ENCODE measurements around the gene PTPRN2.
A peak's percentile ranks its signal among the peaks of the same experiment; 100 is the strongest.

Gene PTPRN2

DNA sequence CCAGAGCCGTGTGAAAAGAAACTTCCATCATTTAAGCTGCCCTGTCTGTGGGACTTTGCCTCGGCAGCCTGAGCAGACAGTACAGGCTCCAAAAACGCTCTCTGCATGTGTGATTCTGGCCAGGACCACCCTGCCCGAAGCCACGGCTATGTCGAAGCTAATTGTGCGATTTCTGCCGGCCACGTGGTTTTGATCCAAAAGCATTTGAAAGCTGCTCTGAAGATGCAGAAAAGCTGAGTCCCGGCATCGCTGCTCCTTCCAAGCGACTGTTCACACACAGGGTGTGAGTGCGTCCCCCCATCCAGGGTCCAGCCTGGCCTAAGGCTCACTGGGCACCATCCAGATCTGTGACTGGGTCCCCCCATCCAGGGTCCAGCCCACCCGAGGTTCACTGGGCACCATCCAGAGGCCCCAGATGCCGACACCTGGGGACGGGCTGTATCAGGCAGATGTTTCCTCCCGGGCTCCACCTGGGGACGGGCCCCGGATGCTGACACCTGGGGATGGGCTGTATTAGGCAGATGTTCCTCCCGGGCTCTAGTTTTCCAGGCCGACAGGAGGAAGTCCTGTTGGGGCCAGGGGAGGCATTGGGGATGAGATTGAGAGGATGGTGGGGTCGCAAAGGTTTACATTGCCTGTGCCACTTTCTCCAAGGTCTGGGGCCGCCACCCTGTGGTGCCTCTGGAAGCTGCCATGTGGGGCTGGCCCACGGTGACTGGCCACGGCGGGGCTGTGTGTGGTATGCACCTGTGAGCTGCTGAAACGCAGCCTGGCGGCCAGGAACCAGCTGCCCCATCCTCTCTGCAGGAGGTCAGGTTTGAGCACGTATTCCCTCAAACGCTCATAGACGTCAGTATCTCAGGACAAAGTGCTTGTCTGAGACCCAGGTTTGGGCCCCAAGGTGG lies 723.5 kb downstream of the PTPRN2 start:
- no peak for DNase-seq

DNA sequence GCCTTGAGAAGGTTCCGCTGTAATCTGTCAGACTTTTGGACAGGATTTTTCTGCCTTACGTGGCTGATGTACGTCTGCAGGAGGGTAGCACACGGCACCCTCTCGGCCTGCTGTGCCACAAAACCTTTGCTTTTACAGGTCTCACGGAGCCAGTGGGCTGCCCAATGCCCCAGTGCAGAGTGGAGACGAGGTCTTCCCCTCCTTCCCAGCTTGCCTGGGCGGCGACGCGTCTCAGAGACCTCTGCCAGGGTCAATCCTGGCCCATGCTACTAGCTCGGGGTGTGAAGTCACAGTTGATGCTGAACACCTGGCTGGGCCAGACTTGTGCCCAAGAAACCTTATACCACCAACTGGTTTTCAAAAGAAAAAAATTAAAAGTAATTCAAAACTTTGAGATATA lies 724.4 kb downstream of the PTPRN2 start:
- DNase-seq, result no peak

DNA sequence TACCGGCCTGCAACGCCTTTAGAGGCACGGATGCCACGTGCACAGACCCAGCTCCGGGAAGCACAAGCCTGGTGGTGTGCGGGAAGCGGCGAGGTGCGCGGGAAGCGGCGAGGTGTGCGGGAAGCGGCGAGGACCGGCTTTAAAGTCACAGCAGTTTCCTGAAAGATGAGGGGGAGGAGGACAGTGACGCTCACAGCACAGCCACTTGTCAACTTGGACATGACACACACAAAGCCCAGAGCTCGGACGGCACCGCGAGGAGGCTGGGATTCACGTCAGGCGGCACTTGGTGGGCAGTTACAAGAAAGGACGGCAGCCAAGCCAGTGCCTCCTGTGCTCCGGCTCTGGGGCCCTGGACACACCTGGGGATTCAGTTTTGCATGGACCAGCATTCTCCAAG lies 724.9 kb downstream of the PTPRN2 start:
- no peak for DNase-seq

DNA sequence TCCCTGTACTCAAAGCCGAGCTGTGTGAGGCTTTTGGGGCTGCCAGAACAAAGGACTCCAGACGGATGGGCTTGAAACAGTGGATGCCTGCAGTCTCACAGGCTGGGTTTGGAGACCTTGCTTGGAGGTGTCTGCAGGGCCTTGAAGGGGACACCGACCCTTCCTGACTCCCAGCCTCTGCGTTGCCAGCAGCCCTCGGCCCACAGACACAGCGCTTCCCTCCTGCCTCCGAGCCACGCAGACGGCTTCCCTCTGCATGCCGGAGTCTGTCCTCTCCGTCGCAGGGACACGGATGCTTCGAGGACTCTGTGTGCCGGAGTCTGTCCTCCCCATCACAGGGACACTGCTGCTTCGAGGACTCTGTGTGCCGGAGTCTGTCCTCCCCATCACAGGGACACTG lies 726.1 kb downstream of the PTPRN2 start:
- DNase-seq, result no peak

DNA sequence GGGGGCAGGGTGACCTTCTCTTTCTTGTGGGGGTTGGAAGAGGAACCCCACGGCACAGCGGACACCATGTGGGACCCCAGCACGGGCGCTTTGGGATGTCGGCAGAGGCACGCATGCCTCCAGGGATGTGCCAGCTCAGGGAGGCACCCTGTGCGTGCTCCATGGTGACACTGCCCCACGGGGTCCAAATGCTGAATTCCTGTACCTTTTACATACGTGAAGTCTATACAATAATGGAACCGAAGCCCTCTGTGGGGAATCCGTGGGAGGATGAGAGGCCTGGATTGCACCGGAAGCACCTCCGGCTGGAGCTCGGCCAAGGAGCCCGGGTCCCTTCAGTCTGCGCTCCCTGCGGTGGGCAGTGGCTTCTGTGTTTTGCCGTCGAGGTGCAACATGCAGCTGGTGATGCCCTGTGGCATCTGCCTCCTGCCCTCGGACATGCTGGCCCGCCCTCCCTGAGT lies 726.6 kb downstream of the PTPRN2 start:
- DNase-seq, result no peak

DNA sequence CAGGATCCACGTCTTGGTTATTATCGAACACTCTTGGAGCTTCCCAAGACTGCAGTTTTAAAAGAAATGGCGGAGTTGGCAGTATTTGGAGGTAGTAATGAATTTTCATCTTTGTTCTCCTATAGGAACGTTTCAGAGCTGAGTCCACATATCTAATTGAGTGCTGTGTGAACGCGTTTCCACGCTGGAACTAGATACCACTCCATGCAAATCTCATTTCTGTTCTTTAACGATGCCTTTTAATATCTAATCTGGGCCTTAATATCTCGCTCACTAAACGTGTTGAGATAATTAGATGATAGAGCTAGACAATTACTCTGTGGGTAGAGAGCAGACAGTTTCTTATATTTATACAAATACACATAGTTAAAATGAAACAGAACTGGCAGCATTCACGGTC lies 727.2 kb downstream of the PTPRN2 start:
- DNase-seq, result no peak

DNA sequence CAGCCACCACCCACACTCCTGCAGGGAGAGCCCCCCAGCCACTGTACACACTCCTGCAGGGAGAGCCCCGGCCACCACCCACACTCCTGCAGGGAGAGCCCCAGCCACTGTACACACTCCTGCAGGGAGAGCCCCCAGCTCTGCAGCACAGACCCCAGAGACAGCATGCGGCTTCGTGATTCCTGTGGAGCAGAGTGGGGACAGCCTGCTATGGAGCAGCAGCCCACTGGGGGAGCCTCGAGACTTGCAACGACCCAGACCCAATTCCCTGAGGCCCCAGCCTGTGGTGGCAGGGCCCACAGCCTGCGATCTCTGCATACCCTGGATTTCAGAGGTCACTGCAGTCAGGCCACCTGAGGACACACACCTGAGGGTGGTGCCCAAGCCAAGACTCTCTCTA lies 727.7 kb downstream of the PTPRN2 start:
- no peak for DNase-seq

DNA sequence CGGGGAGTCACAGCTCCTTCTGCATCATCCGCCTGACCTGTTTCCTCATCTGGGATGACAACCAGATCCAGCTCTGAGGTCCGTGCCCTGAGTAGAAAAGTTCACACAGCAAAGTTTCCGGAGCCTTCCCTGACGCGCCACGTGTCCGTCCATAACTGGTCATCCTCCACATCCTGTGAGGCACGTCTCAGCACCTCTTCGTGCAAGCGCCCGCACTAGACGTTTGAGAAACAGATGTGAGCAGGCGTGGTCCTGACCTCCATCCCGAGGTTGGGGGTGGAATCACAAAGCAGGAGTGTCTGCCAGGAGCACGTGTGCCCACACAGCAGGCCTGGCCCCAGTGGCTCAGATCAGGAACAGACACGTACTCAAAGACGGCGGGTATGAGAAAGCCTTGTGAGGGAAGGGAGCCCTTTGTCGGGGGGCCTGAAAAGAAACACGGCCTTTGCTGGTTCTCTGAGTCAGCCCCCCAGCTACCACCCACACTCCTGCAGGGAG lies 730.0 kb downstream of the PTPRN2 start:
- no peak for DNase-seq

DNA sequence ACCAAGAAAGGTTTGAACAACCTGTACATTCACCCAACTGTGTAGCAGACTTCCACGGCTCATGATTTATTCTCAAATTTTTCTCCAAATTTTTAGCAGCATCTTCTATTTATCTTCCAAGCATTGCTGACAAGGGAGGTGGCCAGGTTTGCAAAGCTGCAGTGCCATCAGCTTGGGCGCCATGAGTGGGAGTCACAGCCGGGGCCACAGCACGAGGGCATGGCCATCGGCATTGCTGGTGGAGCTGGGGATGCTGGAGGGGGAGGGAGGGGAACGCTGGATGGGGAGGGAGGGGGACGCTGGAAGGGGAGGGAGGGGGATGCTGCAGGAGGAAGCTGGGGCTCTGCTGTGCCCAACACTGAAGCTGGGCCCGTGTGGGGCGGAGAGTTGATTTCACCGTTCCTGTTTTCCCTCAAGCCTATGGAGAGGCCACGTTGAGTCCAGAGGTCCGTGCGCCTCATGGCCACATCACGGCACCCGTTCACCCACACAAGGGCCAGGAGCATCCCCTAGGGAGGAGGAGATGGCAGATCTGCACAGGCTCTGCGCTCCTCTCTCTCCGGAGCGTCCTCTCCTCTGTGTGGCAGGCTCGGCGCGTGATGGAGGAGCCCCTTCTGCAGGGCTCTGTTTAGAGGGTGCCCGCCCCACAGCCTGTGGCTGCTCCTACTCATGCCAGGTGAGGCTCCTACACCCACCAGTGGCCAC lies 730.6 kb downstream of the PTPRN2 start:
- DNase-seq, result no peak

DNA sequence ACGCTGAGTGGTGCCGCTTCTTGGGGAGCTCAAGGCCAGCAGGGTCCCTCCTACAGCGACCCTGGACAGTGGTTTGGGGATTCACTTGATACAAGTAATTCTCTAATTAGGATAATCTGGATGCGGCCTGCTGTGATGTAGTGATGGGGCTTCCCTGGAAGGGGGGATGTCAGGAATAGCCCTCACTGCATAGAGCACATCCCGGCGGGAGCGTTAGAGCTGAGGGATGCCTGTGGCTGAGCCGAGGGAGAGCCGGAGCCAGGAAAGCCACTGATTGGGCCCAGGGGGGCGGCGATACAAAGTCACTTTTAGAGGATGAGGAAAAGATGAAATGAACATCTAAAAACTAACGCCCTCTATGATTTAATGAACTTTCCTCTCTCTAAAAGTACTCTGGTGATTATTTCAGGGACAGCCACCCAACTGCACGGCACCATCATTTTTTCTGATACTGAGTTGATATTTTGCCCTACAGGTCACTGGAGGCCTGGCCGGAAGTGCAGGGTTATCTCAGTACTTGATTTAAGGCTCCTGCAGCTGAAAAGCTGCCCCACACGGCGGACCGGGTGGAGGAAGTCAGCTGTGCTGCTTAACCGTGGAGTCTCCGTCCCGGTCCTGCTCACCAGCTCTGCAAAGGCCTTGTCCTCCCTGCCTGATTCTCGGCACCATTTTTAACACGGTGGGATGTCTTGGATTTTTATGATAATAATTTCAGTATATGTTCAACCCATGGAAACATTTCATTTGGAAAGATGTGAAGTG lies 732.0 kb downstream of the PTPRN2 start:
- DNase-seq, result no peak

DNA sequence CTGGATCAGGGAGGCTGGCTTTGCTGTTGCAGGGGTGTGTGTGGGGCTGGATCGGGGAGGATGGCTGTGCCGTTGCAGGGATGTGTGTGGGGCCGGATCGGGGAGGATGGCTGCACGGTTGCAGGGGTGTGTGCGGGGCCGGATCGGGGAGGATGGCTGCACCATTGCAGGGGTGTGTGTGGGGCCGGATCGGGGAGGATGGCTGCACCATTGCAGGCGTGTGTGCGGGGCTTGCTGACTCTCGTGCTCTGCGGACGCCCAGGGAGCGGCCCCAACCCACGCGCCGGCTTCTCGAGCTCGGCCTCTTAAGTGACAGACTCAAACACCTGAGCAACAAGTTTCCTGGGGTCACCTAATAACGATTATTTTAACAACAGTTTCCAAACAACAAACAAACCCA lies 732.6 kb downstream of the PTPRN2 start:
- DNase-seq, result no peak

DNA sequence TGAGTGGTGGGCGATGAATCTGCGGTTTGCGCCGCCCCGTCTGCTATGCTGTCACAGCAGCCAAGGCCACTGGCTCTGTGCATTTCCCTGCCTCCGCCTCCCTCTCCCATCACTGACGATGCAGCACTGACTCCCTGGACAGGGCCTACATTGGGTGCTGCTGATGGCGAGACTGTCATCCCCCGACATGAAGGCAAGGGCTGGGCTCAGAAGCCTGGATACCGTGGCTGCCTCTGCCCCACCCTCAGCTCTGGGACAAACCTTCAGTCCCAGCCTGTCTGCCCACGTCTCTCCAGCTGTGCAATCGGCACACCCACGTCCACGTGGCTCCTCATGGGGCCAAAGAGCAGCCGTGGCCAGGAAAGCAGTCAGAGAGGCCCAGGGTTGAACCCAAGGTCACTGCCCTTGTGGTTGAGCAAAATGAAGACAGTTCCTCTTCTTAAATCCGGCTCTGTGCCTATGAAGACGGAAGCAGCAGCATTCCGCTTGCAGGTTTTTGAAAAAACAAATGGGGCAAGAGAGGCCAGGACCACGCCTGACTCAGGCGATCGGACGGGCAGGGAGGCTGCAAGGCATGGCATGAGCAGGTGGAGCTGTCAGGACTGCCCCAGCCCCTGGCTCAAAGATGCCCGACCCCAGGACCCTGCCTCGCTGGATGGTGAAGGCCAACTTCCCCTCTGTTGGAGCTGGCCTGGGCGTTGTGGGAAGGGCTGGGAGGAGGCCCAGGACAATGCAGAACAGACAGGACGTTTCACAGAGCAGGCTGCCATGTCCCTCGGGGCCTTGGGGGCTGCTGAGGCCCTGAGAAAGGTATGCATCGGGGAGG lies 733.3 kb downstream of the PTPRN2 start:
- no peak for DNase-seq

DNA sequence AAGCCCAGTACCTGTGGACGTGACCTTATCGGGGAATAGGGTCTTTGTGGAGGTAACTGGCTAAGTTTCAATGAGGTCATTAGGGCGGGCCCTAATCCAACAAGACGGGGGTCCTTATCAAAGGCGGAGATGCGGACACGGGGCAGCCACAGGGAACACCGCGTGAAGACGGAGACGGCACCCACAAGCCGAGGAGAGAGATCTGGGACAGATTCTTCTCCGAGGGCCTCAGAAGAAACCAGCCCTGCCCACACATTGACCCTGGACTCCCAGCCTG lies 733.9 kb downstream of the PTPRN2 start:
- DNase-seq, result no peak

DNA sequence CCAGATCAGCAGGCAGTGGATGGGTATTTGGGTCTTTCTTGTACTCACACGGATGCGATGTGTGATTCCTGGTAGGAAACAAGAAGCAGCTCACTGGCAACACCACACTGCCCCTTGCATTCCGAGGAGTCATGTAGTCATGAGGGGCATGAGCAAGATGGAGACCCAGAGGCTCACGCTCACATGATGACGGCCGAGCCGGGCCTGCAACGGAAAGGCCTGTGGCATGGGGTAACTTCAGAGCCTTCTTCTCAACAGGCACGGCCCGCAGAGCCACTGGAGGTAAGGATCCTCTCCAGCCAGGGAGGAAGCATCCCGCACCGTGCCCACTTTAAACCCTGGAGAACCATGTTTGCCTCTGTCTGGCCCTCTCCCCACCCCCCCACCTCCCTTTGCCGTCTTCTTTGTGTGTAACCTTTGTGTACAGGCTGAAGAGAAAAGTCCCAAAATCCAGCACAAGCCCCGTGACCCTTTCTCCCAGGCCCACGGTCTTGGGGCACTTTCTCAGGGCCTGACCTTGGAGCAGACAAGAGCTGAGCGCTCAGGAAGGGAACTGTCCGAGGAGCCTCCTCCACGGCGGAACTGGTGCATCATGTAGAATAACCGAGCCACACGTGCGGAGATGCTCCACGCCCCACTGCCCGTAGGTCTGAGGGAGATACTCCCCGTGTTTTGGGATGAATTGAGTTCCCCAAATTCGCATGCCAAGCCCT lies 734.4 kb downstream of the PTPRN2 start:
- no peak for DNase-seq

DNA sequence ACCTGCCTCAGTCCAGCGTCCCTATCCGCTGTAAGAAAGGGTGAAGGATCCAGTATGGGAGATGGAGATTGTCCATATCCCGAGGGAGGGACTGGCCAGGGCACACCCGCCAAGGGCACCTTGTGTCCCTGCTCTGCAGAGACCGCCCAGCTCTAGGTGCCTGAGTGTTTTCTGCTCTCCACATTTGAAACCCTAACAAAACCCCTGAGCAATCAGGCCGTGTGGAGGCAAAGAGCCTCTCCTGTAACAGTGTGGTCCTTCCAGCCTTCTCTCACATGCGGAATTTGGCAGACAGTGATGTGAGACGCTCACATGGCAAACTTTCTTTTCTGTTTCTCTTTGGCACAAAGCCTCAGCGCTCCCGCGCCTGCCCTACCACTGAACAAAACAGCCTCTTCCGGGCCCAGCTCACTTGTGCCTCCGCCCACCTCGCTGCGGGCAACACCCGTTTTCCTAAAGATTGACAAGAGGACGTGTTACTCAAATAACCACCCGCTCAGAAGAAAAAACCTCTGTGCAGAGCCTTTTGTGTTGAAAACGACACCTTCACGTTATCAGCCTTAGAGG lies 736.0 kb downstream of the PTPRN2 start:
- peak; percentile 78 for DNase-seq

DNA sequence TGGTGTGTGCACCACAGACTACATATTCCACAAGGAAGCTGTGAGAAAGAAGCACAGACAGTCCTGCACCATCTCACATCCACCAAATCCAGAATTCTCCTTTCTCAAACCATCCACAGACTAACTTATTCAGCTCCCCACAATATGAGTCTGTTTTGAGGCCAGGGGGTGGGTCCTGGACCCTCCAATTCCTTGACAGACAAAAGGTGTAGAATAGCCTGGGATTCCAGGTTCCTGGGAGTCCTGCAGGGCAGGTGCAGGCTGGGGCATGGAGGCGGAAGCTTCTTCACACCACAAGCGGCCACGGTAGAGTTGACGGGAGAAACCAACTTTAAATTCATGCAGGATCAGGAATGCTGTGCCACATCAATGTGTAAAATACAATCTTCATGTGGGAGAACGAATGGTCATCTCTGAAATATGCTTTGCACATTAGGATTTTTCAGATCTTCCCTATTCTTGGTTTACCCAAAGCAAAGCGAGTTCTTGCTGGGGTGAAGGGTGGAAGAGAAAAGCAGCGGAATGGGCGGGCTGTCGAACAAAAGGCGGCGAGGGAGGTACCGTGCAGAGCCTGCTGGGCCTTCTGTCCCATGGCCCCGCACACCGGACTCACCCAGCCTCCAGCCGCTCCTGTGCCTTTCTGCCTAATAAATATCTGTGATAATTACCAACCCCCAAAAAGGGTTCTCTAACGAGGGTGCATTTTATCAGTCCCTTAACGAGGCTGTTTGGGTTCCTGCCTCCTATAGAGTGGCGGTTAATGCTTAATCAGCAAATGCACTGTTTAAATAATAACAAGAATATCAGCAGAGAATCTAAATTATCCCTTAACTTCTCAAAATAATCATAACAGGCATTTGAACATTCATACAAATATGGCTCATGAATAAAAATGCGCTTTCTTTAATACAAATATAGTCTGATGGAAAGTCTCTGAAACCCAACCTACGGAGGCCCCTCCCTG lies 736.9 kb downstream of the PTPRN2 start:
- DNase-seq, result no peak

DNA sequence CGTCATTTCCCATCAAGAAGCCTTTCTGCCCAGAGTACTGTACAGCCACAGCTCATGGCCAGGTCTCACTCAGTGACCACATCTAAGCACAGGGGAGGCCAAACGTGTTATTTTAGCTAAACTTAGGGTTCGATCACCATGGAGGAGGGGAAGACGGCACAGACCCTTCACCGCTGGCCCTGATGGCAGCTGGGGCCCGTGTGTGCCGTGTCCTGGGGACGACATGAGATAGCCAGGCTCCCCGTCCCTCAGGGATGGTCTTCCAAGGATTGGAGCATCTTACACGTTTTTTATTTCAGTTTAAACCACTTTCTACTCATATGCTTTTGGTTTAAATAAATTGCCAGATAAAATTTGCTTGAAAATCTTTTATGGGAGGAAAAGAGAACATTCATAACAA lies 737.9 kb downstream of the PTPRN2 start:
- DNase-seq, result no peak

DNA sequence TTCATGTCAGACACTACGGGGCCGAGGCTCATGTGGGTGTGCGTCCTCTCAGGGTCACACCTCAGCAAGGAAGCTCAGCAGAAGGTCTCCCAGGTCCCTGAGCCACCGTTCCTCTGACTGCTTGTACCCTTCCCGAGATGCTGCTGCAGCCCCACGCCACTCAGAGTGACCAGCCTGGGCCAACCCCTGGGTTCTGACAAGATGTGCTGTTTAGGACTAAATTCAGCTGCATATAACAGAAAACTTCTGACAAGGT lies 738.4 kb downstream of the PTPRN2 start:
- DNase-seq, result no peak

DNA sequence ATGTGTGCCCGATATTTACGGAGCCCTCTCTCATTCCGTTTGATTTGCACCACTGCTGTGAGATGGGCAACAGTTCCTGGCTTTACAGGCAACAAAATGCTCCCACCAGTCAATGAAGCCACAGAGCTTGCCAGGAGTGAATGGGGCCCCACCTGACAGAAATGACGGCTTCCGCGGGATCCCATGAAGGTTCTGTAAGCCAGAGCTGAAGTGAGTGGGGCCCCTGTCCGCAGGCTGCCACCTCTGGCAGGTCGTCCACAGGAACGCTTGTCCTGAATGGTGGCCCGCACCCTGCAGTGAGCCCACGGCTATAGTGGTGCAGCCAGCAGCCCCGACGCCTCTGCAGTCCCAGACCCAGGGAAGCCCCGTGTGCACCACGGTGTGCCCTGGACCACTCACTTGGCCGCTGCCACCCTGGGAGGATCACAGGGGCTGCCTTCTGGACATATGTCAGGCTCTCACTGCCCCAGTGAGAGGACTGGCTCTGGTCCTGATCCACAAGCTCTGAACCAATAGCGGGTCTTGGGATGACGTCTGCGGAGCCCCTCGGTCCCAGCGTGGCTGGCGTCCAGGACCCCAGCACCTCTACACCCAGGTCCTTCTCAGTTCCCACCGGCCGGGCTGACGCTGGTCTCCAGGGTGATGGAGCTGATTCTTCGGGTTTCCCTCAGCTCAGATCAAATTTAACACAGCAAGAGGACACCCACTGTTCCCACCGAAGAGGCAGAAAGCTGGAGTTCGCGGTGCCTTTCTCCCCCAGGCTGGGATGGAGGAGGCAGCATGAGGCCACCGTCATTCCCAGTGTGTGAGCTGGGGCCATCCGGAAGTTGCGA lies 738.9 kb downstream of the PTPRN2 start:
- DNase-seq, result no peak
